ENCODE results near the gene IMPA2.
"Not testable (repeated sequence)": the region's sequence is repeated elsewhere in the genome, so short reads cannot be mapped to it uniquely, and the experiment has no call there.

Gene IMPA2

GRCh38 chr18:12030670-12031069, 49.4 kb downstream of the IMPA2 start:
- no peak for DNase-seq

- DNase-seq: no peak
Measured at GRCh38 chr18:12031181-12031580, 49.9 kb downstream of the IMPA2 start.

- no peak for DNase-seq
Measured at GRCh38 chr18:12031846-12032245, 50.5 kb downstream of the IMPA2 start.

- no peak for DNase-seq
Measured at GRCh38 chr18:12032786-12033642, 51.7 kb downstream of the IMPA2 start.

GRCh38 chr18:12033643-12034025, 52.3 kb downstream of the IMPA2 start:
- no peak for DNase-seq

GRCh38 chr18:12034241-12035100, 53.2 kb downstream of the IMPA2 start:
- no peak for DNase-seq

- DNase-seq: no peak
Measured at GRCh38 chr18:12035481-12035880, 54.2 kb downstream of the IMPA2 start.

GRCh38 chr18:12036201-12036751, 55.0 kb downstream of the IMPA2 start:
- DNase-seq: peak in 1 of 2 experiments; percentile 1

- DNase-seq: no peak
Measured at GRCh38 chr18:12038082-12038638, 56.9 kb downstream of the IMPA2 start.

GRCh38 chr18:12038639-12039539, 57.6 kb downstream of the IMPA2 start:
- peak in 1 of 2 experiments; percentile 5 for DNase-seq

GRCh38 chr18:12039540-12039930, 58.2 kb downstream of the IMPA2 start:
- not testable (repeated sequence) for DNase-seq

- no peak for DNase-seq
Measured at GRCh38 chr18:12041561-12041960, 60.3 kb downstream of the IMPA2 start.

GRCh38 chr18:12043811-12044210, 62.5 kb downstream of the IMPA2 start:
- no peak for DNase-seq

GRCh38 chr18:12044591-12044990, 63.3 kb downstream of the IMPA2 start:
- DNase-seq: no peak

- no peak for DNase-seq
Measured at GRCh38 chr18:12046046-12046750, 64.9 kb downstream of the IMPA2 start.

- DNase-seq: no peak
Measured at GRCh38 chr18:12046751-12047335, 65.5 kb downstream of the IMPA2 start.

GRCh38 chr18:12048010-12048826, 66.9 kb downstream of the IMPA2 start:
- DNase-seq: no peak

- DNase-seq: no peak
Measured at GRCh38 chr18:12048827-12049175, 67.5 kb downstream of the IMPA2 start.

GRCh38 chr18:12049978-12050811, 68.9 kb downstream of the IMPA2 start:
- no peak for DNase-seq

Data from cerebellar nuclear complex (tissue), 1 donor.